GM04503 (cell line): ENCODE measurements around the gene MEIS1.

Experiments
- DNase-seq: peaks from one replicate; pipeline ENCODE4 v3.0.0-alpha.2; 2012; ENCODE audit warnings: low read depth

MEIS1 gene

DNA sequence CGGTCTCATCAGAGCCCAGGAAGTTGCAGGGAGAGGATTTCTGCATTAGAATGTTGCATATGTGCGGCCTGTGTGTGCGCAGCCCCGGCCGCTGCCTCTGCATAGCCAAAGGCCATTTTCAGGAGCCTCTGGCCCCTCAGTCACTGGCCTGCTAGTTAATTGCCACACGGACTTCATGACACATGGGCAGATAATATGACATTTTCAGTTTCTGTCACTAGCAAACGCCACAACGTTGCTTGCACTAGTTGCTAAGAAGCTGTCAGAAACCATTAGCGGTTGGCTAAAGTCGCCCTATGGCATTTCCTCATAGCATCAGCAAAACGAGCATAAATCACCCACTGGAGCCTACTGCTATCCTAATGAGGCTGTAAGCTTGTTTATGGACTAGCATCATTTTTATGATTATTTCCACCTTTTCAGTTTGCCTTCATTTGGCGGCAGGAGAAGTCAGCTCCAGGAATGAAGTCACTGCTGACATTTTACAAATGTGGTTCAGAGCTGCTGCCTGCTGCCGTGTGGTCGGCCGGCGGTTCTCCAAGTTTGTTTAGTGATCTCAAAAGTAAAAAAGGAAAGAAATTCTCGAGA, 73.7 kb downstream of the MEIS1 start:
- peak; percentile 35 for DNase-seq

- DNase-seq, result no peak
Observed at GRCh38 chr2:66509326-66509811, 74.4 kb downstream of the MEIS1 start.

DNA sequence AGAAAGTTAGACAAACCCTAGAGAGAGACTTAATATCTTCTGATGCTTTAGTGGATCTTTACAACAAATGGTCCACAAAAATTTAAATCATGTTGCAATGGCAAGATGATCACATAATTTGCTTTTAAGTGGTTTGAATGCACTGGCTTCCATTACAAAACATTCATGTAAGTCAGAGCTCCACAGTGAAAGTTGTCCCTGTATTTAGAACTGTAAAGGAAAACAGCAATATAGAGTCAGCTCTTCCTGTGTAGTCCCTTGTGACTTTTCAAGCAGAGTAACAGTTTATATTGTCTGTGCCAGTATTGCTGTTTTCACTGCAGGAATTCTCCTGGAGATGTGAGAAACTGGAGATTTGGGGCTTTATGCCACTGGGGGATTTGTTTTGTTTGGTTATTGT, 77.7 kb downstream of the MEIS1 start:
- no peak for DNase-seq

- no peak for DNase-seq
Observed at GRCh38 chr2:66515743-66516142, 80.8 kb downstream of the MEIS1 start.

DNA sequence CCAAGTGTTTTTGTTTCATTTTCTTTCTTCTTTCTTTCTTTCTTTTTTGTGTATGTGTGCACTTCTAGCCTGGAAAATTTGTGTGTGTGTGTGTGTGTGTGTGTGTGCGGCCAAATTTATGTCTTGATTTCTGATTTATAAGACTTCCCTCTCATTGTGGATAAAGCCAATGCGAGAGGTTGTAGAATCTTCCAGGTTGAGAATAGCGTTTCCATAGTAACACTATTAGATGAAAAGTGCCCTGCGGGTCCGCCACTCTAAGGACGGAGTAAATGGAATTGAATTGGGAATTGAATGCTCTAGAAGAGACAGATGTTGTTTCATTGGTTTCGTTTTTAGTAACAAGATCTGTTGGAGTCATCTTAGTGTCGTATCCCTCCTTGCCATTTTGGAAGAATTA, 81.6 kb downstream of the MEIS1 start:
- DNase-seq, result no peak

DNA sequence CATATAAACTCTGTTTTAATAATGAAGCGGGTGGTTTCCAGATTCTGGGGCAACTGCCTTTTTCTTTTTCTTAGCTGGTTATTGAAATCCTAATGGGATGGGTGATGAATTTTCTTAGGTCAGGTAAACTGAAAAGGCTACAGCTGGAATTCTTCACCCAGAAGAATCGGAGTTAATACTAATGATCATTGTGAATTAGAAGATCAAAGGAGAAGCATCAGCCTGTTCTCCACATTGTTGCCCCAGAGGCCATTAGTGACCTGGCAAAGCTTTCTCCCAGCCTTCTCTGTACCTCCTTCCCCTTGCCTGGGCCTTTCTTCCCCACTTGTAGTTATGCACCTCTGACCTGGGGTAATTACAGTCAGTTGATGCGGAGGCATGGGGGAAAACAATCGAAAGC, 82.8 kb downstream of the MEIS1 start:
- no peak for DNase-seq

GRCh38 chr2:66519264-66519843, 84.4 kb downstream of the MEIS1 start:
- DNase-seq, result no peak

GRCh38 chr2:66521291-66521922, 86.5 kb downstream of the MEIS1 start:
- no peak for DNase-seq

DNA sequence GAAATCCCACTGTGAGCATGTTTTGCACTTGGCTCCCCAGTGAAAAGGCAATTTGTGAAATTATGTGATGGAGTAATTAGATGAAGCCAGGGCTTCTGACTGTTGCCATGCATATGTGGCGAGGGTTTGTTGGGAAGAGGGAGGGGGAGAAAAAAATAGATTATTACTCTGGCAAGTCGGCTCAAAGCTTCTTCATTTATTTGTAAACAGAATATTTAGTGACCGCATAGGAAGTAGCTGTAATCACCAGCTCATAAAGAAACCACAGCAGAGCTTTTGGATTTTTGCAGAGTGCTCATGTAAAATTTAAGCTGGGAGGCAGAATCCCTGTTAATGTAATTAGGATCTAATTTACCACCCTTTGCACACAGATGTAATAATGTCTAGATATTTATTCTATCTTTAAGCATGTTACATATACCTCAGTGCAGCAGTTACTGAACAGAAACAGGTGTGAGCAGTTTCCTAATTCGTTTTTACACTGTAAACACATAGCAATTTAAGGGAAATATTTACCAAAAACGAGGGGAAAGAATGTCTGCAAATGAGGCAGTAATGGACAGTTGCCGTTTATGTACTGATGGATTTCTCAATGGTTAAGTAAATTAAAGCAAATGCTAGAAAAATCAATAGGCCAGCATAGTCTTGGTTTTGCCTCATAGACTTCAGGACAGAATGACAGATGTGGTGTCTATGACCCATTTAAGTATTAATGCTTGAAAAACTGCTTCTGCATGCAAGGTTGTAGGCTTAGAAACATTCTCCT, 87.9 kb downstream of the MEIS1 start:
- no peak for DNase-seq

DNA sequence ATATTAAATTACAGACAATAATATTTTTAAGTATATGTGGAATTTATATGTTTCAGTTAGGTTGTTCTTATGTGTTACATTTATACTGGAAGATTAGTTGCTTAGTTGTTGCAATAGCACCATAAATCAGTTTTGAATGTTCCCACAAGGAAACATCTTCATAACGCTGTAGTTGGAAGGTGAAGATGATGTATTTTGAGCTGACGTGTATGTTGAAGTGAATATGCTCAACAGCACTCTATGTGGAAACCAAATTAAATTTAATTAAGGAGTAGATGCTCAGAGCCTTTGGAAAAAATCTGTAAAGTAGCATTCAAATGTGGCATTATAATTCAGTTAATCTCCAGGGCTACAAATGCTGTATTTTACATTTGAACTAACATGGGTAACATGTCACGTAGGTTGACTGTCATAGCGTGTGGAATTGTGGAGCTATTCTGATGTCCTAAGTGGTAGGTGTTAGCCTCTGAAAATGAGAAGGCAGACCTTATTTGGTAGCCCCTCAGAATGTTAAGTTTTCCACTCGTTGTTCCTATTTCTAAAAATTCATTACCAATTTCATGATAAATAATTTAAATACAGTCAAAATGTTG, 88.5 kb downstream of the MEIS1 start:
- no peak for DNase-seq

- no peak for DNase-seq
Observed at GRCh38 chr2:66523990-66524389, 89.1 kb downstream of the MEIS1 start.

- no peak for DNase-seq
Observed at GRCh38 chr2:66525606-66526005, 90.7 kb downstream of the MEIS1 start.

GRCh38 chr2:66526180-66526579, 91.3 kb downstream of the MEIS1 start:
- no peak for DNase-seq

- no peak for DNase-seq
Observed at GRCh38 chr2:66528974-66529724, 94.2 kb downstream of the MEIS1 start.

DNA sequence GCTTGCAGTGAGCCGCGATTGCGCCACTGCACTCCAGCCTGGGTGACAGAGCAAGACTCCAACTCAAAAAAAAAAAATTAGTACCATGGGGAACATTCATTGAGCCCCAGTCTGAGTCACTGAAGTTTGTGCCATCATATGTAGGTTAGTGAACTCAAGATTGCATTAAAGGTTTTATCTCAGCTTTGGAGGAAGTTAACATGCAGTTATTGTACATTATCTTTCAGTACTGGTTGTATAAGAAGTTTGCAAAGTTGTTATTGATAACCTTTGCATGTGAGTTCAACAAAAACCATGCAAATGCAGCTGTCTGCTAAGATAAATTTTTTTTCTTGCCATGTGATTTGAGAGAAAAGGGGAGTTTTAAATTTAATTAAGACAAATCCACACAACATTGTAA, 95.7 kb downstream of the MEIS1 start:
- DNase-seq, result no peak

DNA sequence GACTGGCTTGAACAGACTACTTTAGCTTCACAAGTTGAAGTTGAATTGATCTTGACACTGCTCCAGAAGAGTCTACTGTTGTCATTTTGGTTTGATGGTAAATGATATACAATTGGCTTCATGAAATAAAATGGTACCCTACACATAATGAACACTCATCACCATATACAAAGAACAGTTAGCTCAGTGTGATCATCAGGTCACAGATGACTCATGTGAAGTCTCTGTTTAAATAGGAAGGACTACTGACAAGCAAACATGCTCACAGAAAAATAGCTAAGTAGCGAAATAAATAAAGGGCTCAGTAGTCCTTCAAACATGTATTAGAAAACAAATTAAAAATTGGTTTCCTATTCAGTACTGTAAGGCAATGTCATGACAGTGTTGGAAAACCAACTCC, 96.2 kb downstream of the MEIS1 start:
- no peak for DNase-seq

DNA sequence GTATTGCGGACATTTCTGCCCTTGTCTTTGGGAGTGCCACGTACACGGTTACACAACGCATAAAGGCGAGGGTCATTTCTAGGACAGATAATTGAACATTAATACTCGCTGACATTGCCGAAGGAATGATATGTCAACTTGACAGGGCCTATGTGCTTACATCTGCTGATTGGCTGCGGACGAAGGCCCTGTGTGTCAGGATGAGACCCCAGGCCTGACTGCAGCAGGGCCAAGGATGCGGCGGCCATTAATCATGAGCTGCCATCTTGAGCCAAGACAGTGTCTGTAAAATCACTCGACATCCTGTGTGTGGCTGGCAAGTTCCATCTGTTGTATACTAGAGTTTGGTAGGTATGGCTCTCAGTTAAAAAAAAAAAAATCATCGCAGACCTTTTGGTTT, 96.6 kb downstream of the MEIS1 start:
- DNase-seq, result no peak

GRCh38 chr2:66532972-66533868, 98.3 kb downstream of the MEIS1 start:
- no peak for DNase-seq

GRCh38 chr2:66534461-66534860, 99.5 kb downstream of the MEIS1 start:
- DNase-seq, result no peak

- no peak for DNase-seq
Observed at GRCh38 chr2:66535574-66536289, 100.8 kb downstream of the MEIS1 start.
